A673 (cell line): Measurements from ENCODE around the gene PLCG2. TPM values are rescaled to one million over a fixed set of nuclear protein-coding genes. Genes with fewer than 3 reads are reported as not detected.

Experiments
- BruUV-seq: library from RNA; stranded (reverse); fragments of 400-500 nt; replicated peaks from 2 replicates; lab custom pipeline; 2021; lab: Mats Ljungman, UMichigan
- CTCF ChIA-PET: fragments of 300-600 bp; sonication (Branson Sonifier 250); formaldehyde crosslinking; loops from one replicate; lab custom pipeline; 2022; ENCODE audit warnings: antibody characterized with exemption; lab: Charles Lee
- POLR2A ChIA-PET: fragments of 300-600 bp; sonication (Branson Sonifier 250); formaldehyde crosslinking; loops from one replicate; lab custom pipeline; 2022; ENCODE audit warnings: antibody characterized with exemption; ENCODE audit not compliant: low non-redundant PET; lab: Charles Lee
- DNase-seq: peaks from one replicate; pipeline ENCODE4 v3.0.0-alpha.2; 2015; ENCODE audit warnings: low spot score
- H3K27ac ChIP-seq: fragments of 200-600 bp; sonication (generic); 2 replicates; pipeline ENCODE4 v1.5.1; 2016; ENCODE audit warnings: mixed run types, low read depth, mild to moderate bottlenecking, mixed read lengths, antibody characterized with exemption, low read length; ENCODE audit not compliant: poor library complexity, severe bottlenecking
- H3K27me3 ChIP-seq: fragments of 200-600 bp; sonication (generic); replicated peaks from 2 replicates; pipeline ENCODE4 v1.6.1; 2017; ENCODE audit warnings: mixed run types, low read depth, mild to moderate bottlenecking, mixed read lengths, antibody characterized with exemption, low read length; ENCODE audit not compliant: insufficient read depth, poor library complexity
- H3K36me3 ChIP-seq: fragments of 200-600 bp; sonication (generic); 2 replicates; pipeline ENCODE4 v1.6.1; 2016; ENCODE audit warnings: mixed run types, mild to moderate bottlenecking, mixed read lengths, antibody characterized with exemption, low read length; ENCODE audit not compliant: insufficient read depth, poor library complexity, severe bottlenecking
- H3K4me1 ChIP-seq: fragments of 200-600 bp; sonication (generic); 2 replicates; pipeline ENCODE4 v1.6.1; 2017; ENCODE audit warnings: mixed run types, mild to moderate bottlenecking, mixed read lengths, antibody characterized with exemption, low read length; ENCODE audit not compliant: insufficient read depth, poor library complexity, severe bottlenecking
- H3K4me3 ChIP-seq: fragments of 200-600 bp; sonication (generic); 2 replicates; pipeline ENCODE4 v1.5.1; 2016; ENCODE audit warnings: low read depth, mixed run types, mild to moderate bottlenecking, mixed read lengths, low read length; ENCODE audit not compliant: poor library complexity, severe bottlenecking
- H3K9me3 ChIP-seq: fragments of 200-600 bp; sonication (generic); 2 replicates; pipeline ENCODE4 v1.6.1; 2016; ENCODE audit warnings: mixed run types, low read depth, mild to moderate bottlenecking, mixed read lengths, antibody characterized with exemption, low read length; ENCODE audit not compliant: poor library complexity, severe bottlenecking
- EZH2 ChIP-seq: fragments of 200-600 bp; sonication (generic); IDR thresholded peaks from 2 replicates; pipeline ENCODE4 v1.6.1; 2017; ENCODE audit warnings: borderline replicate concordance, low read depth, mild to moderate bottlenecking, mixed read lengths, antibody characterized with exemption, low read length; ENCODE audit not compliant: poor library complexity, severe bottlenecking
- intact Hi-C: fragments of 100-400 bp; cut with micrococcal nuclease; formaldehyde crosslinking; loops from one replicate; pipeline ENCODE4 v1.10.0; 2022; ENCODE audit not compliant: unreplicated experiment
- total RNA-seq: library from RNA; stranded (reverse); gene quantifications from 2 replicates; pipeline ENCODE4 v1.2.3, GENCODE V29; 2021
- TF ChIP-seq, protein P1 (sequence below): fragments of 300-800, 200-600 bp; sonication (generic); conservative IDR thresholded peaks from 2 replicates; pipeline ENCODE4 v1.5.1; 2017; ENCODE audit warnings: low read depth, mild to moderate bottlenecking, antibody characterized with exemption, low read length, moderate library complexity, mixed read lengths

The PLCG2 gene
- total RNA-seq, 1 experiment from 2014 or later: 9.6 TPM

DNA sequence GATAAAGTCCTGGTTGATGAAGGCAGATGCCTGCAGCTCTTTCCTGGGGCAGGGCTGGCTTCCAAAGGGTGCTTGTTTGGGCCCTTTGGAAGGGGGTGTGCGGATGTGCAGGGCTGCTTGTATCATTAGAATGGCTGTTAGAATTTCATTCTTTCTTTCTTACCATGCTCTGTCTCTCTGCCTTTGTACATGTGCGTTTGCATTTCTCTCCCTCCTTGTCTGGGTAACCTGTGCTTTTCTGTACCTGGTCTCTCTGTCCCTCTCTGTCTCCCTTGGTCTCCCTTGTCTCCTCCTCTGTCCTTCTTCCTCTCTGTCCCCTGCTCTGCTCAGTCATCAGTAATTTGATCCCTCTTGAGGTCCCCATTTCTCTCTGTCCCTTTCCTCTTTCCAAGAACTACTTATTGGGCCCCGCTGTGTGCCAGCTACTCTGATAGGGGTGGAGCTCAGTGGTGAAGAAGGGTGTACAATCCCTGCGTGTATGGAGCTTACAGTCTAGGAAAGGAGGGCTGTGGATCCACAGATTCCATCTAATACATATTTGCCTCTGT, 69.3 kb downstream of the PLCG2 start:
- ChIA-PET POLR2A (no interaction called here), CTCF (no interaction called here)
- no TSS peak for BruUV-seq

DNA sequence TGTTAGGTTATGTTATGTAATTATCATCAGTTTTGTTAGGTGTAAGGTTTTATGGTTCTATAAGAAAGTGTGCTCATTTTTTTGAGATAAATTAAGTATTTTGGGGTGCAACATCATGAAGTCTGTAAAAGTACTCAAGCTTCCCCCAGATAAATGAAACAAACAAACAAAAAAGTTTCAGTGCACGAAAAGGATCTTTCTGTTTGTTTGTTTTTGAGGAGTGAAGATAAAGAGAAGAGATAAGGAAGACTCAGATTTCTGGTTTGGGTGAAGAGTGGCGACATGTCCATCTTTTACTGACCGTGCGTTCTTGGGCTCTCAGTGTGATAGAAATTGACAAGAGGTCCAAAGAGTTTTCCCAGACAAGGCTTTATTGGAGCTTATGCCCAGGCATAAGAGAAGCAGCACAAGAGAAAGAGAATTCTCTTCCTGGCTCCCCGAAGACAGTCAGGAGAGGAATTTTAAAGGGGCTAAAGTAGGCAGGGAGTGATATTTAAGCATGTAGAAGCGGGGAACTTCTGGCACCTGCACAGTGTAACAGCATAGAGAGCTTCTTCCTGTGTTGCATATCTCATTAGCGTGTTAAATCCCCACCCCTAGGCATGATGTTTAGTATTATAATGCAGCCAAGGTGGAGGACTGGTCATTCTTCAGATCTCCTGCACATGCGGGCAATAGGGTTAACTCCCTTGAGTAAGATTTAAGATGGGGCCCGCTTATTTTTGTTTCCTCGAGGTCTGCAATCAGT, 71.3 kb downstream of the PLCG2 start:
- DNase-seq: no peak
- CTCF ChIA-PET: no interaction called here
- H3K4me3 ChIP-seq: no peak overlapping the region
- BruUV-seq: no TSS peak
- TF ChIP-seq EZH2: no peak
- TF ChIP-seq, protein P1, sequence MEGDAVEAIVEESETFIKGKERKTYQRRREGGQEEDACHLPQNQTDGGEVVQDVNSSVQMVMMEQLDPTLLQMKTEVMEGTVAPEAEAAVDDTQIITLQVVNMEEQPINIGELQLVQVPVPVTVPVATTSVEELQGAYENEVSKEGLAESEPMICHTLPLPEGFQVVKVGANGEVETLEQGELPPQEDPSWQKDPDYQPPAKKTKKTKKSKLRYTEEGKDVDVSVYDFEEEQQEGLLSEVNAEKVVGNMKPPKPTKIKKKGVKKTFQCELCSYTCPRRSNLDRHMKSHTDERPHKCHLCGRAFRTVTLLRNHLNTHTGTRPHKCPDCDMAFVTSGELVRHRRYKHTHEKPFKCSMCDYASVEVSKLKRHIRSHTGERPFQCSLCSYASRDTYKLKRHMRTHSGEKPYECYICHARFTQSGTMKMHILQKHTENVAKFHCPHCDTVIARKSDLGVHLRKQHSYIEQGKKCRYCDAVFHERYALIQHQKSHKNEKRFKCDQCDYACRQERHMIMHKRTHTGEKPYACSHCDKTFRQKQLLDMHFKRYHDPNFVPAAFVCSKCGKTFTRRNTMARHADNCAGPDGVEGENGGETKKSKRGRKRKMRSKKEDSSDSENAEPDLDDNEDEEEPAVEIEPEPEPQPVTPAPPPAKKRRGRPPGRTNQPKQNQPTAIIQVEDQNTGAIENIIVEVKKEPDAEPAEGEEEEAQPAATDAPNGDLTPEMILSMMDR: no peak
- H3K9me3 ChIP-seq: no peaks in the 10 kb centered on the region
- H3K27me3 ChIP-seq: no peaks in the 10 kb centered on the region
- no peak overlapping the region for H3K27ac ChIP-seq
- POLR2A ChIA-PET: no interaction called here
- H3K36me3 ChIP-seq: no peaks in the 10 kb centered on the region
- no peaks in the 10 kb centered on the region for H3K4me1 ChIP-seq
- intact Hi-C loops: no loop called here

More for the DNA sequence above, 69.3 kb downstream of the PLCG2 start:
- Histone ChIP-seq H3K4me3 (no peak overlapping the region), H3K27me3 (no peaks in the 10 kb centered on the region), H3K9me3 (no peaks in the 10 kb centered on the region), H3K36me3 (no peaks in the 10 kb centered on the region), H3K4me1 (no peaks in the 10 kb centered on the region), H3K27ac (no peak overlapping the region)
- intact Hi-C loops: no loop called here
- TF ChIP-seq EZH2: no peak
- TF ChIP-seq, protein P1: no peak
- DNase-seq: no peak

GRCh38 chr16:81852347-81852746, 73.3 kb downstream of the PLCG2 start:
- Histone ChIP-seq H3K4me3 (no peak overlapping the region), H3K27me3 (no peaks in the 10 kb centered on the region), H3K4me1 (no peaks in the 10 kb centered on the region), H3K9me3 (no peaks in the 10 kb centered on the region), H3K27ac (no peak overlapping the region), H3K36me3 (no peaks in the 10 kb centered on the region)
- CTCF ChIA-PET: no interaction called here
- intact Hi-C loops: no loop called here
- POLR2A ChIA-PET: no interaction called here
- no TSS peak for BruUV-seq
- no peak for DNase-seq
- TF ChIP-seq, protein P1: no peak
- TF ChIP-seq EZH2: no peak
